ENCODE results near the gene LRBA. TPM values are rescaled to one million over a fixed set of nuclear protein-coding genes. Genes with fewer than 3 reads are reported as not detected.

Gene LRBA
- total RNA-seq, 1 experiment from 2014 or later: 55.3 TPM

DNA sequence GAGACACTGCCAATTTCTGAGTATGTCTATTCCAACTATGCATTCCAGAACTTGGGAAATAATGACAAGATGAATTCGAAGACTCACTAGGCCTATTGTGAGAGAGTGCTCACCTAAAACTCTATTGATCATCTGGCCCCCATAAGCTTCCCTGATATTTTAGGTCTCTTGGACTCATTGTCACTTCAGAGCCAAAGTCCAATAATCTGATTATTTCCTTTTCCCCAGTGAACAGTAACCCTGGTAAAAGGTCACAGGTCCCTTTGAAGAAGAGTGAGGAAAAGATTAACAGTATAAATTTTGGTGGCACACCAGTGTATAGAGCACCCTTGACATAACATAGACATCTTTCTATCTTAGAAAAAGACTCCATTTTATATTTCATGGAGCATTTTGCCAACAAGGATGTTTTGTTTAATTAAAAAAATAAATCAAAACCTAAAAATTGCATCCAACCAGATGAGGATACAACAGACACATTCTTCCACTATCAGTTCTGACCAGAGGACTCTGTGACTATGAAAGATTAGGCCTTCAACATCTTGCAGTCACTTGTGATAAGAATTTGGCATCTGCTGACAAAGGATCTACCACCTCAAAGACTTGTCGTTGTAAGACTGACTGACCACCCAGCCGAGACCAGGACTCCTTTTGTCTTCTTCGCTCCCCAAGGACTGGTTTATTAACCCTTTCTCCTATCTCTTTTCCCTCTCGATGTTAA is 241.2 kb downstream of the LRBA start:
- no CpG with 5 or more reads among the region's 5 CpGs for WGBS (ENCODE audit: extremely low coverage, insufficient read length, low lambda C conversion rate)
- Histone ChIP-seq H3K9me3 (ENCODE audit: control insufficient read depth, low read depth, low read length) (no peaks in the 10 kb centered on the region), H3K4me1 (ENCODE audit: insufficient read depth, low read length) (no peaks in the 10 kb centered on the region), H4K5ac (ENCODE audit: insufficient read length, low read depth, low read length) (no peak overlapping the region), H2BK120ac (ENCODE audit: low read depth, low read length, poor library complexity, severe bottlenecking) (no peak overlapping the region), H3K18ac (ENCODE audit: insufficient read length, low read depth, low read length) (no peak overlapping the region), H2AK5ac (ENCODE audit: insufficient read length, low read length) (no peak overlapping the region), H4K20me1 (ENCODE audit: control insufficient read depth, insufficient read depth, insufficient read length) (no peaks in the 10 kb centered on the region), H3K14ac (ENCODE audit: insufficient read depth, low read length) (no peak overlapping the region), H3K23me2 (ENCODE audit: insufficient read length, low read depth, low read length, poor library complexity, severe bottlenecking) (no peaks in the 10 kb centered on the region), H3T11ph (ENCODE audit: low read length) (no peak overlapping the region), H3K27ac (ENCODE audit: insufficient read length, low read depth, low read length) (no peak overlapping the region), H2BK20ac (ENCODE audit: low read depth, low read length, poor library complexity, severe bottlenecking) (no peak overlapping the region), H4K8ac (replicated peaks; ENCODE audit: insufficient read length, low read depth, low read length) (no peak overlapping the region), H2BK12ac (ENCODE audit: insufficient read length, low read depth, low read length) (no peak overlapping the region), H3K4ac (ENCODE audit: low read depth, low read length) (no peak overlapping the region), H3K79me2 (ENCODE audit: insufficient read depth, low read length) (no peaks in the 10 kb centered on the region), H4K91ac (ENCODE audit: insufficient read length, low read depth, low read length) (no peak overlapping the region), H3K56ac (ENCODE audit: insufficient read length, low read depth, low read length) (no peak overlapping the region), H2AFZ (ENCODE audit: low read length) (no peak overlapping the region), H3K9ac (ENCODE audit: extremely low read depth, insufficient read length, low read length) (no peak overlapping the region), H3K79me1 (ENCODE audit: insufficient read depth, low read depth, low read length, poor library complexity, severe bottlenecking) (no peaks in the 10 kb centered on the region), H2BK5ac (ENCODE audit: insufficient read length, low read length) (no peak overlapping the region), H3K27me3 (ENCODE audit: insufficient read depth, low read length) (no peaks in the 10 kb centered on the region), H3K4me2 (ENCODE audit: insufficient read depth, insufficient read length, low read length) (no peak overlapping the region), H2BK15ac (ENCODE audit: low read depth, low read length) (no peak overlapping the region), H3K23ac (ENCODE audit: insufficient read length, low read depth, low read length) (no peak overlapping the region)
- H3K4me3 Mint-ChIP-seq: no peak overlapping the region
- H3K36me3 Mint-ChIP-seq (ENCODE audit: insufficient read depth in 1 of 3, low read depth in 3 of 3): no peaks in the 10 kb centered on the region; a peak in 2 of 7 replicates
- H3K9me3 Mint-ChIP-seq: no peaks in the 10 kb centered on the region
- no peaks in the 10 kb centered on the region for H3K27me3 Mint-ChIP-seq (ENCODE audit: low read depth)
- no peak for DNase-seq
- peaks cover 0 to 5% of the 10 kb centered on the region in 2 experiments; a peak in 1 of 4 replicates for H3K4me1 Mint-ChIP-seq
- H3K27ac Mint-ChIP-seq: no peak overlapping the region; a peak in 1 of 7 replicates
- TF ChIP-seq CTCF (conservative IDR thresholded peaks at IDR 0.05): no peak
